K562 (cell line): ENCODE results near the gene NDUFS8. TPM values are rescaled to one million over a fixed set of nuclear protein-coding genes. Genes with fewer than 3 reads are reported as not detected.
A peak's percentile ranks its signal among the peaks of the same experiment; 100 is the strongest.

Experiments used
- ADNP ChIP-seq: fragments of 200-800 bp; sonication (Bioruptor generic); IDR thresholded peaks from 2 replicates; pipeline ENCODE4 v1.6.1; 2016; ENCODE audit warnings: missing genetic modification characterization, missing compliant biosample characterization
- MCM7 ChIP-seq, 2 experiments: fragments of 450-650 bp; IDR thresholded peaks; 2 replicates each; pipeline ENCODE4 v1.6.1; 2016 to 2018
- POLR3G ChIP-seq: IDR thresholded peaks from 2 replicates; pipeline ENCODE4 v1.6.1; 2011; ENCODE audit not compliant: insufficient read length, insufficient replicate concordance; ENCODE audit errors: extremely low read depth
- RFX5 ChIP-seq: IDR thresholded peaks from 2 replicates; pipeline ENCODE4 v1.6.1; 2011; ENCODE audit warnings: low read depth, mild to moderate bottlenecking, improper control_type of control experiment, low read length
- SRF ChIP-seq, 2 experiments: fragments of 250-450, 450-650 bp in 1 of 2; sonication (Bioruptor Pico) in 1 of 2; sonication (generic) in 1 of 2; formaldehyde crosslinking; IDR thresholded peaks; 2 replicates each; pipeline versions ENCODE4 v1.5.0 to v1.5.1; 2020 to 2022; ENCODE audit warnings: mild to moderate bottlenecking in 1 of 2, missing genetic modification reagents in 1 of 2
- ZNF766 ChIP-seq: fragments of 200-800 bp; sonication (Bioruptor generic); conservative IDR thresholded peaks from 2 replicates; pipeline ENCODE4 v1.6.1; 2016; ENCODE audit warnings: missing genetic modification characterization, missing compliant biosample characterization
- polyA plus RNA-seq, 8 experiments: library from polyadenylated mRNA; depleted of rRNA in 4 of 8; stranded (reverse) in 5 of 8; unstranded in 3 of 8; fragments of >200 nt; fragmentation: Nextera tagmentation in 2 of 8; fragmentation: Illumina TruSeq in 1 of 8; extraction: Ambion mirVana in 2 of 8; extraction: Trizol in 1 of 8; gene quantifications; 2 replicates each; pipeline versions ENCODE4 v1.2.1 to v1.2.3, GENCODE V29; 2011 to 2014; ENCODE audit warnings: inconsistent platforms in 1 of 8, missing spikeins in 1 of 8
- total RNA-seq, 7 experiments: library from RNA; depleted of rRNA in 6 of 7; stranded (reverse); fragments of >200 nt in 6 of 7; fragmentation: Illumina TruSeq in 2 of 7; extraction: Trizol in 2 of 7; gene quantifications; 2 replicates each; pipeline versions ENCODE4 v1.2.1 to v1.2.3, GENCODE V29; 2011 to 2021; ENCODE audit warnings: low replicate concordance in 1 of 7
- TF ChIP-seq, protein P1 (sequence below): fragments of 450-650 bp; IDR thresholded peaks from 2 replicates; pipeline ENCODE4 v1.6.1; 2016; ENCODE audit warnings: mild to moderate bottlenecking, moderate library complexity
- TF ChIP-seq, protein P2 (sequence below): IDR thresholded peaks from 3 replicates; pipeline ENCODE4 v1.6.1; 2011; ENCODE audit warnings: borderline replicate concordance, mild to moderate bottlenecking, moderate library complexity; ENCODE audit not compliant: insufficient read length; ENCODE audit errors: extremely low read depth
- TF ChIP-seq, protein P3 (sequence below): sonication (generic); formaldehyde crosslinking; IDR thresholded peaks from 2 replicates; pipeline ENCODE4 v1.8.1; 2023; ENCODE audit warnings: mild to moderate bottlenecking, missing genetic modification reagents

Gene NDUFS8
- total and polyA plus RNA-seq, 9 of the 15 experiments (the other 6 are each of a cell fraction or from before 2014, with no cell fraction given): 36.5 to 351 (median 101) TPM

DNA sequence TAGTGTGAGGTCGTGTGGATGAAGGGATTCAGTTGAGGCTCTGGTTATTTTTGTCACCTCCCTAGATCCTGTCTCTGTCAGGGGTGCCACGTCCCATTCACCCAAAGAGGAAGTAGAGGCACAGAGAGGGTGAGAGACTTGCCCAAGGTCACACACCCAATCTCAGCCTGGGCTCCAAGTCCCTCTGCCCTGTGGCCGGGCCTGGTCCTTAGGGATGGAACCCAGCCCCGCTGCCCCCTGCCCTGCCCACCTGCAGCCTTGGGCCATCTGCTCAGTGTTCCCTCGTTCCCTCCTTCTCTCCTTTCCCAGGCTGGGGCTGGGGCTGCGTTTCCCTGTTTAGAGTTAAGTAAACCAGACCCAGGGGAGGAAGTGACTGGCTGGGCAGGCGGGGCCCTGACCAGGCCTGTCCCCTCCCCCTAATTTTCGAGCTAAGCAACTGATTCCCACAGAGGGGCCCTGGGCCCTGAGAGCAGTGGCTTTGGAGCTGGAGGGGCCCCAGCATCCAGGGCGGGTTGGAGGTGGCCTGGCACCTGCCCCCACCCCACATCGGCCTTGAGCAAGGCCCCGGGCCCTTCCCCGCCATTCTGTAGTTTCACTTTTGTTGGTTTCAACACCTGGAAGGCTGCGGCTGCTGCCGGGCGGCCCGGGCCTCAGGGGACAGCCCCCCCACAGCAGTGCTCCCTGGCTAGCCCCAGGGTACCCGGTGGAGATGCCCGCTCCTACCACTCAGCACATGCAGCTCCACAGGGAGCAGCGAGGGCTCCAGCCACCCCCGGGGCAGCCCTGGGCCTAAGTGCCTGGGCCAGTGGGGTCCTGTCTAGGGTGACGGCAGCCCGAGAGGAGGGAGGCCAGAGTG is 9.8 kb downstream of the NDUFS8 start (continued):
- TF ChIP-seq, protein P1, sequence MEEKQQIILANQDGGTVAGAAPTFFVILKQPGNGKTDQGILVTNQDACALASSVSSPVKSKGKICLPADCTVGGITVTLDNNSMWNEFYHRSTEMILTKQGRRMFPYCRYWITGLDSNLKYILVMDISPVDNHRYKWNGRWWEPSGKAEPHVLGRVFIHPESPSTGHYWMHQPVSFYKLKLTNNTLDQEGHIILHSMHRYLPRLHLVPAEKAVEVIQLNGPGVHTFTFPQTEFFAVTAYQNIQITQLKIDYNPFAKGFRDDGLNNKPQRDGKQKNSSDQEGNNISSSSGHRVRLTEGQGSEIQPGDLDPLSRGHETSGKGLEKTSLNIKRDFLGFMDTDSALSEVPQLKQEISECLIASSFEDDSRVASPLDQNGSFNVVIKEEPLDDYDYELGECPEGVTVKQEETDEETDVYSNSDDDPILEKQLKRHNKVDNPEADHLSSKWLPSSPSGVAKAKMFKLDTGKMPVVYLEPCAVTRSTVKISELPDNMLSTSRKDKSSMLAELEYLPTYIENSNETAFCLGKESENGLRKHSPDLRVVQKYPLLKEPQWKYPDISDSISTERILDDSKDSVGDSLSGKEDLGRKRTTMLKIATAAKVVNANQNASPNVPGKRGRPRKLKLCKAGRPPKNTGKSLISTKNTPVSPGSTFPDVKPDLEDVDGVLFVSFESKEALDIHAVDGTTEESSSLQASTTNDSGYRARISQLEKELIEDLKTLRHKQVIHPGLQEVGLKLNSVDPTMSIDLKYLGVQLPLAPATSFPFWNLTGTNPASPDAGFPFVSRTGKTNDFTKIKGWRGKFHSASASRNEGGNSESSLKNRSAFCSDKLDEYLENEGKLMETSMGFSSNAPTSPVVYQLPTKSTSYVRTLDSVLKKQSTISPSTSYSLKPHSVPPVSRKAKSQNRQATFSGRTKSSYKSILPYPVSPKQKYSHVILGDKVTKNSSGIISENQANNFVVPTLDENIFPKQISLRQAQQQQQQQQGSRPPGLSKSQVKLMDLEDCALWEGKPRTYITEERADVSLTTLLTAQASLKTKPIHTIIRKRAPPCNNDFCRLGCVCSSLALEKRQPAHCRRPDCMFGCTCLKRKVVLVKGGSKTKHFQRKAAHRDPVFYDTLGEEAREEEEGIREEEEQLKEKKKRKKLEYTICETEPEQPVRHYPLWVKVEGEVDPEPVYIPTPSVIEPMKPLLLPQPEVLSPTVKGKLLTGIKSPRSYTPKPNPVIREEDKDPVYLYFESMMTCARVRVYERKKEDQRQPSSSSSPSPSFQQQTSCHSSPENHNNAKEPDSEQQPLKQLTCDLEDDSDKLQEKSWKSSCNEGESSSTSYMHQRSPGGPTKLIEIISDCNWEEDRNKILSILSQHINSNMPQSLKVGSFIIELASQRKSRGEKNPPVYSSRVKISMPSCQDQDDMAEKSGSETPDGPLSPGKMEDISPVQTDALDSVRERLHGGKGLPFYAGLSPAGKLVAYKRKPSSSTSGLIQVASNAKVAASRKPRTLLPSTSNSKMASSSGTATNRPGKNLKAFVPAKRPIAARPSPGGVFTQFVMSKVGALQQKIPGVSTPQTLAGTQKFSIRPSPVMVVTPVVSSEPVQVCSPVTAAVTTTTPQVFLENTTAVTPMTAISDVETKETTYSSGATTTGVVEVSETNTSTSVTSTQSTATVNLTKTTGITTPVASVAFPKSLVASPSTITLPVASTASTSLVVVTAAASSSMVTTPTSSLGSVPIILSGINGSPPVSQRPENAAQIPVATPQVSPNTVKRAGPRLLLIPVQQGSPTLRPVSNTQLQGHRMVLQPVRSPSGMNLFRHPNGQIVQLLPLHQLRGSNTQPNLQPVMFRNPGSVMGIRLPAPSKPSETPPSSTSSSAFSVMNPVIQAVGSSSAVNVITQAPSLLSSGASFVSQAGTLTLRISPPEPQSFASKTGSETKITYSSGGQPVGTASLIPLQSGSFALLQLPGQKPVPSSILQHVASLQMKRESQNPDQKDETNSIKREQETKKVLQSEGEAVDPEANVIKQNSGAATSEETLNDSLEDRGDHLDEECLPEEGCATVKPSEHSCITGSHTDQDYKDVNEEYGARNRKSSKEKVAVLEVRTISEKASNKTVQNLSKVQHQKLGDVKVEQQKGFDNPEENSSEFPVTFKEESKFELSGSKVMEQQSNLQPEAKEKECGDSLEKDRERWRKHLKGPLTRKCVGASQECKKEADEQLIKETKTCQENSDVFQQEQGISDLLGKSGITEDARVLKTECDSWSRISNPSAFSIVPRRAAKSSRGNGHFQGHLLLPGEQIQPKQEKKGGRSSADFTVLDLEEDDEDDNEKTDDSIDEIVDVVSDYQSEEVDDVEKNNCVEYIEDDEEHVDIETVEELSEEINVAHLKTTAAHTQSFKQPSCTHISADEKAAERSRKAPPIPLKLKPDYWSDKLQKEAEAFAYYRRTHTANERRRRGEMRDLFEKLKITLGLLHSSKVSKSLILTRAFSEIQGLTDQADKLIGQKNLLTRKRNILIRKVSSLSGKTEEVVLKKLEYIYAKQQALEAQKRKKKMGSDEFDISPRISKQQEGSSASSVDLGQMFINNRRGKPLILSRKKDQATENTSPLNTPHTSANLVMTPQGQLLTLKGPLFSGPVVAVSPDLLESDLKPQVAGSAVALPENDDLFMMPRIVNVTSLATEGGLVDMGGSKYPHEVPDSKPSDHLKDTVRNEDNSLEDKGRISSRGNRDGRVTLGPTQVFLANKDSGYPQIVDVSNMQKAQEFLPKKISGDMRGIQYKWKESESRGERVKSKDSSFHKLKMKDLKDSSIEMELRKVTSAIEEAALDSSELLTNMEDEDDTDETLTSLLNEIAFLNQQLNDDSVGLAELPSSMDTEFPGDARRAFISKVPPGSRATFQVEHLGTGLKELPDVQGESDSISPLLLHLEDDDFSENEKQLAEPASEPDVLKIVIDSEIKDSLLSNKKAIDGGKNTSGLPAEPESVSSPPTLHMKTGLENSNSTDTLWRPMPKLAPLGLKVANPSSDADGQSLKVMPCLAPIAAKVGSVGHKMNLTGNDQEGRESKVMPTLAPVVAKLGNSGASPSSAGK: no peak
- TF ChIP-seq, protein P2, sequence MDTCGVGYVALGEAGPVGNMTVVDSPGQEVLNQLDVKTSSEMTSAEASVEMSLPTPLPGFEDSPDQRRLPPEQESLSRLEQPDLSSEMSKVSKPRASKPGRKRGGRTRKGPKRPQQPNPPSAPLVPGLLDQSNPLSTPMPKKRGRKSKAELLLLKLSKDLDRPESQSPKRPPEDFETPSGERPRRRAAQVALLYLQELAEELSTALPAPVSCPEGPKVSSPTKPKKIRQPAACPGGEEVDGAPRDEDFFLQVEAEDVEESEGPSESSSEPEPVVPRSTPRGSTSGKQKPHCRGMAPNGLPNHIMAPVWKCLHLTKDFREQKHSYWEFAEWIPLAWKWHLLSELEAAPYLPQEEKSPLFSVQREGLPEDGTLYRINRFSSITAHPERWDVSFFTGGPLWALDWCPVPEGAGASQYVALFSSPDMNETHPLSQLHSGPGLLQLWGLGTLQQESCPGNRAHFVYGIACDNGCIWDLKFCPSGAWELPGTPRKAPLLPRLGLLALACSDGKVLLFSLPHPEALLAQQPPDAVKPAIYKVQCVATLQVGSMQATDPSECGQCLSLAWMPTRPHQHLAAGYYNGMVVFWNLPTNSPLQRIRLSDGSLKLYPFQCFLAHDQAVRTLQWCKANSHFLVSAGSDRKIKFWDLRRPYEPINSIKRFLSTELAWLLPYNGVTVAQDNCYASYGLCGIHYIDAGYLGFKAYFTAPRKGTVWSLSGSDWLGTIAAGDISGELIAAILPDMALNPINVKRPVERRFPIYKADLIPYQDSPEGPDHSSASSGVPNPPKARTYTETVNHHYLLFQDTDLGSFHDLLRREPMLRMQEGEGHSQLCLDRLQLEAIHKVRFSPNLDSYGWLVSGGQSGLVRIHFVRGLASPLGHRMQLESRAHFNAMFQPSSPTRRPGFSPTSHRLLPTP: no peak
- TF ChIP-seq POLR3G (no peak), MCM7 (IDR thresholded peaks at IDR 0.05) (no peak), ZNF766 (peak; percentile 52; the same call in 1 of the 2 replicates), ADNP (tag) (no peak), RFX5 (no peak), SRF (CRISPR knock-in tag; IDR thresholded peaks at IDR 0.05) (no peak)
- TF ChIP-seq, protein P3, sequence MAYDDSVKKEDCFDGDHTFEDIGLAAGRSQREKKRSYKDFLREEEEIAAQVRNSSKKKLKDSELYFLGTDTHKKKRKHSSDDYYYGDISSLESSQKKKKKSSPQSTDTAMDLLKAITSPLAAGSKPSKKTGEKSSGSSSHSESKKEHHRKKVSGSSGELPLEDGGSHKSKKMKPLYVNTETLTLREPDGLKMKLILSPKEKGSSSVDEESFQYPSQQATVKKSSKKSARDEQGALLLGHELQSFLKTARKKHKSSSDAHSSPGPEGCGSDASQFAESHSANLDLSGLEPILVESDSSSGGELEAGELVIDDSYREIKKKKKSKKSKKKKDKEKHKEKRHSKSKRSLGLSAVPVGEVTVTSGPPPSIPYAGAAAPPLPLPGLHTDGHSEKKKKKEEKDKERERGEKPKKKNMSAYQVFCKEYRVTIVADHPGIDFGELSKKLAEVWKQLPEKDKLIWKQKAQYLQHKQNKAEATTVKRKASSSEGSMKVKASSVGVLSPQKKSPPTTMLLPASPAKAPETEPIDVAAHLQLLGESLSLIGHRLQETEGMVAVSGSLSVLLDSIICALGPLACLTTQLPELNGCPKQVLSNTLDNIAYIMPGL (CRISPR knock-in tag): no peak
